Measurements from ENCODE around the gene KIRREL3. TPM values are rescaled to one million over a fixed set of nuclear protein-coding genes. Genes with fewer than 3 reads are reported as not detected.

KIRREL3 gene
- total RNA-seq, 2 experiments from 2014 or later, result not detected

GRCh38 chr11:126732981-126733380 lies 267.6 kb downstream of the KIRREL3 start:
- no peak overlapping the region for H3K4me3 Mint-ChIP-seq

GRCh38 chr11:126731576-126732142 lies 268.9 kb downstream of the KIRREL3 start:
- Mint-ChIP-seq H3K27ac (no peak overlapping the region), H3K4me1 (ENCODE audit: low read depth) (no peaks in the 10 kb centered on the region), H3K36me3 (ENCODE audit: low read depth) (no peaks in the 10 kb centered on the region), H3K9me3 (peaks cover 3% of the 10 kb centered on the region), H3K4me3 (no peak overlapping the region), H3K27me3 (peaks cover 30% of the 10 kb centered on the region)
- intact Hi-C loops (cut with DNase I, micrococcal nuclease), result no loop called here
- no peaks in the 10 kb centered on the region for H3K36me3 ChIP-seq (ENCODE audit: insufficient read depth, low read length)
- no peak for DNase-seq
- H3K27me3 ChIP-seq (ENCODE audit: control insufficient read depth in 1 of 2, insufficient read depth in 2 of 2, low read length in 2 of 2), result no peaks in the 10 kb centered on the region
- H3K27ac ChIP-seq (ENCODE audit: low read depth in 1 of 2, low read length in 2 of 2), result no peak overlapping the region
- H3K4me1 ChIP-seq (ENCODE audit: insufficient read depth, low read length), result no peaks in the 10 kb centered on the region
- POLR2A ChIA-PET, result no interaction called here
- H3K4me3 ChIP-seq (ENCODE audit: low read length), result no peak overlapping the region
- ATAC-seq (ENCODE audit: poor library complexity), result no peak
- H3K9me3 ChIP-seq (ENCODE audit: control insufficient read depth in 1 of 2, insufficient read depth in 1 of 2, low read length in 2 of 2), result peaks cover 0 to 10% of the 10 kb centered on the region in 2 experiments
- CTCF ChIA-PET, result no interaction called here
- TF ChIP-seq CTCF (IDR thresholded peaks at IDR 0.05), result no peak

More at GRCh38 chr11:126732981-126733380, 267.6 kb downstream of the KIRREL3 start:
- Histone ChIP-seq H3K27ac (ENCODE audit: low read depth in 1 of 2, low read length in 2 of 2) (no peak overlapping the region), H3K36me3 (ENCODE audit: insufficient read depth, low read length) (no peaks in the 10 kb centered on the region), H3K4me3 (ENCODE audit: low read length) (no peak overlapping the region), H3K4me1 (ENCODE audit: insufficient read depth, low read length) (no peaks in the 10 kb centered on the region), H3K27me3 (ENCODE audit: control insufficient read depth in 1 of 2, insufficient read depth in 2 of 2, low read length in 2 of 2) (no peaks in the 10 kb centered on the region), H3K9me3 (ENCODE audit: control insufficient read depth in 1 of 2, insufficient read depth in 1 of 2, low read length in 2 of 2) (peaks cover 0 to 5% of the 10 kb centered on the region in 2 experiments)
- H3K27me3 Mint-ChIP-seq, result peaks cover 30% of the 10 kb centered on the region
- no peaks in the 10 kb centered on the region for H3K4me1 Mint-ChIP-seq (ENCODE audit: low read depth)
- POLR2A ChIA-PET, result no interaction called here
- no peak for DNase-seq
- no peak overlapping the region for H3K27ac Mint-ChIP-seq
- no peak for ATAC-seq (ENCODE audit: poor library complexity)
- intact Hi-C loops (cut with DNase I, micrococcal nuclease), result no loop called here
- CTCF ChIA-PET, result no interaction called here
- TF ChIP-seq CTCF (IDR thresholded peaks at IDR 0.05), result no peak
- no peaks in the 10 kb centered on the region for H3K36me3 Mint-ChIP-seq (ENCODE audit: low read depth)
- peaks cover 3% of the 10 kb centered on the region for H3K9me3 Mint-ChIP-seq

GRCh38 chr11:126727381-126727780 lies 273.2 kb downstream of the KIRREL3 start:
- intact Hi-C loops (cut with DNase I, micrococcal nuclease), result no loop called here
- ChIA-PET POLR2A (no interaction called here), CTCF (no interaction called here)
- Mint-ChIP-seq H3K4me3 (no peak overlapping the region), H3K9me3 (peaks cover 3% of the 10 kb centered on the region), H3K27me3 (peaks cover 23% of the 10 kb centered on the region), H3K36me3 (ENCODE audit: low read depth) (no peaks in the 10 kb centered on the region), H3K4me1 (ENCODE audit: low read depth) (no peaks in the 10 kb centered on the region), H3K27ac (no peak overlapping the region)
- no peak for TF ChIP-seq CTCF (IDR thresholded peaks at IDR 0.05)
- no peaks in the 10 kb centered on the region for H3K27me3 ChIP-seq (ENCODE audit: control insufficient read depth in 1 of 2, insufficient read depth in 2 of 2, low read length in 2 of 2)
- H3K4me3 ChIP-seq (ENCODE audit: low read length), result no peak overlapping the region
- peaks cover 0 to 10% of the 10 kb centered on the region in 2 experiments for H3K9me3 ChIP-seq (ENCODE audit: control insufficient read depth in 1 of 2, insufficient read depth in 1 of 2, low read length in 2 of 2)
- ATAC-seq (ENCODE audit: poor library complexity) (no peak), DNase-seq (no peak)
- H3K27ac ChIP-seq (ENCODE audit: low read depth in 1 of 2, low read length in 2 of 2), result no peak overlapping the region
- H3K4me1 ChIP-seq (ENCODE audit: insufficient read depth, low read length), result no peaks in the 10 kb centered on the region
- H3K36me3 ChIP-seq (ENCODE audit: insufficient read depth, low read length), result no peaks in the 10 kb centered on the region

Data from CD4-positive, alpha-beta T cell (primary cell).